ENCODE measurements around the gene CLBA1. TPM values are rescaled to one million over a fixed set of nuclear protein-coding genes. Genes with fewer than 3 reads are reported as not detected.
"Not testable (repeated sequence)": the region's sequence is repeated elsewhere in the genome, so short reads cannot be mapped to it uniquely, and the experiment has no call there.

The CLBA1 gene
- total RNA-seq, 1 donor from 2014 or later: 17.3 TPM

GRCh38 chr14:104947881-104948735 is 37.5 kb upstream of the CLBA1 start:
- DNase-seq (ENCODE audit: low spot score): not testable (repeated sequence)

GRCh38 chr14:104948736-104949031 is 36.9 kb upstream of the CLBA1 start:
- no peak for DNase-seq (ENCODE audit: low spot score)

- not testable (repeated sequence) for DNase-seq (ENCODE audit: low spot score)
Measured at GRCh38 chr14:104949406-104949955, 36.1 kb upstream of the CLBA1 start.

DNA sequence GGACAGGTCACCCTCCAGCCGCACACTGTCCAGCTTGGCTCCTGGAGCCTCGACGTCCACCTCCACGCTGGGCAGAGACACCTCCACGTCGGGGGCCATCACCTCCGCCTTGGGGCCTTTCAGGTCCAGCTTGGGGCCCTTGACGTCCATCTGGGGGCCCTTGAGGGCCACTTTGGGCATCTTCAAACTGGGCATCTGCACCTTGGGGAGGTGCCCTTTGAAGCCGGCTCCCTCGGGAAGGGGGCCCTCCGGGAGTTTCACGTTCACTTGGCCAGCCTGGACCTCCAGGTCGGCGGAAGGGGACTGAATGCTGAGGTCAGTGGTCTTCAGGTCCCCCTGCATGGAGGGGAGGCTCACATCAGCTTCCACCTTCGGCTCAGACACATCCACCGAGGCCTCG is 35.6 kb upstream of the CLBA1 start:
- no peak for DNase-seq (ENCODE audit: low spot score)

DNA sequence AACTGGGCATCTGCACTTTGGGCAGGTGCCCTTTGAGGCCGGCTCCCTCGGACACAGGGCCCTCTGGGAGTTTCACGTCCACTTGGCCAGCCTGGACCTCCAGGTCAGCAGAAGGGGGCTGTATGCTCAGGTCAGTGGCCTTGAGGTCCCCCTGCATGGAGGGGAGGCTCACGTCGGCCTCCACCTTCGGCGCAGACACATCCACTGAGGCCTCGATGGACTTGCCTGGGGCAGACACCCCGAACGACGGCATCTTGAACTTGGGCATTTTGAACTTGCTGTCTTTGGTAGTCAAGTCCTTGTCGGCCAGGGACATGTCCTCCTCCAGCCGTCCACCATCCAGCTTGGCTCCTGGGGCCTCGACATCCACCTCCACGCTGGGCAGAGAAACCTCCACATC is 34.9 kb upstream of the CLBA1 start:
- DNase-seq (ENCODE audit: low spot score): not testable (repeated sequence)

DNA sequence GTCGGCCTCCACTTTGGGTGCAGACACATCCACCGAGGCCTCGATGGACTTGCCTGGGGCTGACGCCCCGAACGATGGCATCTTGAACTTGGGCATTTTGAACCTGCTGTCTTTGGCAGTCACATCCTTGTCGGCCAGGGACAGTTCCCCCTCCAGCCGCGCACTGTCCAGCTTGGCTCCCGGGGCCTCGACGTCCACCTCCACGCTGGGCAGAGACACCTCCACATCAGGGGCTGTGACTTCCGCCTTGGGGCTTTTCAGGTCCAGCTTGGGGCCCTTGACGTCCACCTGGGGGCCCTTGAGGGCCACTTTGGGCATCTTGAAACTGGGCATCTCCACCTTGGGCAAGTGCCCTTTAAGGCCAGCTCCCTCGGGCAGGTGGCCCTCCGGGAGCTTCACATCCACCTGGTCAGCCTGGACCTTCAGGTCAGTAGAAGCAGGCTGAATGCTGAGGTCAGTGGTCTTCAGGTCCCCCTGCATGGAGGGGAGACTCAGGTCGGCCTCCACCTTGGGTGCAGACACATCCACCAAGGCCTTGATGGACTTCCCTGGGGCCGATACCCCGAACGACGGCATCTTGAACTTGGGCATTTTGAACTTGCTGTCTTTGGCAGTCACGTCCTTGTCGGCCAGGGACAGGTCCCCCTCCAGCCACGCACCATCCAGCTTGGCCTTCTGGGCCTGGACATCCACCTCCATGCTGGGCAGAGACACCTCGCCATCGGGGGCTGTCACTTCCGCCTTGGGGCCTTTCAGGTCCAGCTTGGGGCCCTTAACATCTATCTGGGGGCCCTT is 33.5 kb upstream of the CLBA1 start:
- not testable (repeated sequence) for DNase-seq (ENCODE audit: low spot score)

DNA sequence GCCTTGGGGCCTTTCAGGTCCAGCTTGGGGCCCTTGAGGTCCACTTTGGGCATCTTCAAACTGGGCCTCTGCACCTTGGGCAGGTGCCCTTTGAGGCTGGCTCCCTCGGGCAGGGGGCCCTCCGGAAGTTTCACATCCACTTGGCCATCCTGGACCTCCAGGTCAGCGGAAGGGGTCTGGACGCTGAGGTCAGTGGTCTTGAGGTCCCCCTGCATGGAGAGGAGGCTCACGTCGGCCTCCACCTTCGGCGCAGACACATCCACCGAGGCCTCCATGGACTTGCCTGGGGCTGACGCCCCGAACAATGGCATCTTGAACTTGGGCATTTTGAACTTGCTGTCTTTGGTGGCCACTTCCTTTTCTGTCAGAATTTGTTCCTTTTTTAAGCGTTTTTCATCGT is 32.5 kb upstream of the CLBA1 start:
- DNase-seq (ENCODE audit: low spot score): no peak

DNA sequence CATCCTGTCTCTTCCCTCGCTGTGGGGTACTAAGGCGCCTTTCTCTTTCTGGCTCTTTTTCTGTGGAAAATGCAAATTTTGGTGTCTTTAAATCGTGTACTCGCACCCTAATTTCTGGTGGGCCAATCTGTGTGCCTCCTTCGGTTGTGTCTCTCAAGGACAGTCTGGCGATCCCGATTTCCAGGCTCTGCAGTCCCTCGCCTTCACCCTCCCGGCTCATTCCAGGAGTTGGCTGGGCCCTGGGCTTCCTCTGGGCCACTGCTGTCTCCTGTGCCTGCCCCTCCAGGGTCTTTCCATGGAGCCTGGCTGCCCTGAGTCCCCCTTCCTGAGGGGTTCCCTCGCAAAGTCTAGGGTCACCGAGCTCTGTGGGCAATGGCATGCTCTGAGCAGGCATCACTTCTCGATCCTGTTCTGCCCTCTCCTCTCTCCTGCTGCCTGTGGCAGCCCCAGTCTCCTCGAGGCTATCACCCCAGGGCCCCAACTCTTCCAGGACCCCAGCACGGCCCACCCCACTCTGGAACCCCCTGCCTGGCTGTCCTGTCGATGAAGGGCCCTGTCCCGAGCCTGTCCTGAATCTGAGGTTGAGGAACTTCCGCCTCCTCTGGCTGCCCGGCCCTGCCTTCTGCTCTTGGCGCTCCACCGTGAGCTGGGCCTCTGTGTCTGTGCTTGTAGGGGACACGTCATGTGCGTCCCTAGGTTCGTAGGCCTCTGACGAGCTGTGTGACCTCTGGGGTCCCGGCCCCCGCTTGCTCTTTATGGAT is 31.5 kb upstream of the CLBA1 start:
- no peak for DNase-seq (ENCODE audit: low spot score)

- no peak for DNase-seq (ENCODE audit: low spot score)
Measured at GRCh38 chr14:104954746-104955395, 30.7 kb upstream of the CLBA1 start.

- no peak for DNase-seq (ENCODE audit: low spot score)
Measured at GRCh38 chr14:104955396-104955770, 30.2 kb upstream of the CLBA1 start.

DNA sequence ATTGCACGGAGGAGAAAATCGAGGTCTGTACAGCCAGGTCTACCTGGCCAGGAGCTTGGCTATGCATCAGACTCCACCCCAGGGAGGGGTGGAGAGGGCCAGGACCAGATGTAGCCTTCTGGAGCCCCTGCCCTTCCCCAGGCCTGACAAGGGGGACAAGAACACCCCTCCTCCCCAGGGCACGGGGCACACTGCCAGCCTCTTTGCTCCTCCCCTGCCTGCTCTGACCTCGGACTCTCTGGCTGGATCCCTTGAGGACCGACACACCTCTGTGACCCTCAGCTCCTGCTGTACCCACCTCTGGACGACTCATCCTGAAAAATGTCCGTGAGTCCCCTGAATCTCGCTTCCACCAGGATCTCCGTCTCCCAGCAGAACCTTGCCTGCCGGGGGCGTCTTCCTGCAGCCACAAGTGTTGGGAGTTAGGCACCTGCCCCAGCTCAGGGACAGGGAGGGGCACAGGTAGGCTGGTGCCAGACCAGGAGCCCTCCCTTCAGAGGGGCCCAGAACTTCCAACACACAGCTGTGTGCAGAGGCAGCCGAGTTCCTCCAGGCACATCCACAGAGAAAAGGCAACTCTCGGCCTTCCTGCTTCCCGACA is 29.2 kb upstream of the CLBA1 start:
- no peak for DNase-seq (ENCODE audit: low spot score)

GRCh38 chr14:104957146-104958113 is 28.2 kb upstream of the CLBA1 start:
- DNase-seq (ENCODE audit: low spot score): no peak

GRCh38 chr14:104964546-104964945 is 21.0 kb upstream of the CLBA1 start:
- no peak for DNase-seq (ENCODE audit: low spot score)

- DNase-seq (ENCODE audit: low spot score): no peak
Measured at GRCh38 chr14:104965561-104966231, 19.9 kb upstream of the CLBA1 start.

GRCh38 chr14:104966261-104966865 is 19.2 kb upstream of the CLBA1 start:
- DNase-seq (ENCODE audit: low spot score): no peak

DNA sequence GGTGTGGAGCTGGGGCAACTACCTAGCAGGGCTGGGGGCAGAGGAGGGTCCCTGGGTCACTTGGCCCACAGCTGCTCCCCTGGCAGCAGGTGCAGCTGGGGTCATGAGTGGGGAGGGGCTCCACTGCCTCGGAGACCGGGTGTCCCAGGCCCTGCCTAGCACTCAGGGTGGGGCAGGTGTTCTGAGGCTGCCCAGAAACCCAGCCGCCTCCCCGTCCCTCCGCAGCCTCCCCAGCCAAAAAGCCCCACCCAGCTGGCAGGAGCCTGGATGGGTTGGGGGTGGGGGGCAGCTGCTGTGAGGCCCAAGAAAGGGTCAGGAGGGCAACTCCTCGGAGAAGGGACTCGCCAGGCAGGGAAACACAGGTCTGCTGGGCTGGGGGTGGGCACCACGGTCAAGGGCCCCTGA is 18.6 kb upstream of the CLBA1 start:
- no peak for DNase-seq (ENCODE audit: low spot score)

DNA sequence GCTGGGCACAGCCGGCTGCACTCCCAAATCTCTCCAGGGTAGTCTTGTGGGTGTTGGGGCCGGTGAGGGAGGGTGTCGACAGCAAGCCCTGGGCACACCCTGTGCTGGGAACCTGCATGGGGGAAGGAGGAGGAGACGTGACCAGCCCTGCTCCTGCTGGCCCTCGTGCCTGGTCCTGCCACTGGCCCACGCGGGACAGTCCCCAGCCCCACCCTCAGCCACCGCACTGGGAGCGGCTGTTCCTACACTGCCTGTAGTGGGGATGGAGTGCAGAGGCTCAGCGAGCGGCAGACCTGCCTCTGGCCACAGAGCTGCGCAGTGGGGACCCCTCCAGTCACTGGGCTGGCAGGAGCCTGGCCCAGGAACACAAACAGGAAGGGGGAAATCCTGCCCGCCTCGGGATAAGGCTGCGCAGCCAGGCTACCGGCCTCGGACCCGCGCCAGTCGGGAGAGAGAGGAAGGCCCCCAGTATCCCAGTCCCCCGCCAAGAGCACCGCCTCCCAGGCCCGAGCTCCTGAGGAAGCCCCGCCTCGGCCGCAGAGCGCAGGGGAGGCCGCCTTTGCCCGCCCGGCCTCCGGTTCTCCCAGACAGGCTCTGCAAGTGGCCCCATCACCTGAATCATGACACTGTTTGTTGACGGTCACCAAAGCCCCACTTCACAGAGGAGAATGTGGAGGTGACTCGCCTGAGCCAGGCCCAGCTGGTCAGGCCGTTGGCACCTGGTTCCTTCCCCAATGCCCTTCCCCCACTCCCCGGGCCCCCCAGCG is 18.0 kb upstream of the CLBA1 start:
- DNase-seq (ENCODE audit: low spot score): no peak

- DNase-seq (ENCODE audit: low spot score): peak; percentile 68
Measured at GRCh38 chr14:104968153-104968527, 17.4 kb upstream of the CLBA1 start.
